Esophagus mucosa (tissue), 1 donor: ENCODE results near the gene GZMH. TPM values are rescaled to one million over a fixed set of nuclear protein-coding genes. Genes with fewer than 3 reads are reported as not detected.
A peak's percentile ranks its signal among the peaks of the same experiment; 100 is the strongest.
"Not testable (repeated sequence)": the region's sequence is repeated elsewhere in the genome, so short reads cannot be mapped to it uniquely, and the experiment has no call there.

ENCODE experiments used
- ATAC-seq: fragments of 200-7000 bp; cut with Tn5 transposase; one replicate; pipeline ENCODE4 v1.9.1; 2020
- total RNA-seq: library from RNA; stranded (reverse); gene quantifications from one replicate; pipeline ENCODE4 v1.2.4, GENCODE V29; 2023
- donor health status: DM: yes; HTN: yes; CAD: no.

Gene GZMH, protein sequence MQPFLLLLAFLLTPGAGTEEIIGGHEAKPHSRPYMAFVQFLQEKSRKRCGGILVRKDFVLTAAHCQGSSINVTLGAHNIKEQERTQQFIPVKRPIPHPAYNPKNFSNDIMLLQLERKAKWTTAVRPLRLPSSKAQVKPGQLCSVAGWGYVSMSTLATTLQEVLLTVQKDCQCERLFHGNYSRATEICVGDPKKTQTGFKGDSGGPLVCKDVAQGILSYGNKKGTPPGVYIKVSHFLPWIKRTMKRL
- total RNA-seq = not detected

DNA sequence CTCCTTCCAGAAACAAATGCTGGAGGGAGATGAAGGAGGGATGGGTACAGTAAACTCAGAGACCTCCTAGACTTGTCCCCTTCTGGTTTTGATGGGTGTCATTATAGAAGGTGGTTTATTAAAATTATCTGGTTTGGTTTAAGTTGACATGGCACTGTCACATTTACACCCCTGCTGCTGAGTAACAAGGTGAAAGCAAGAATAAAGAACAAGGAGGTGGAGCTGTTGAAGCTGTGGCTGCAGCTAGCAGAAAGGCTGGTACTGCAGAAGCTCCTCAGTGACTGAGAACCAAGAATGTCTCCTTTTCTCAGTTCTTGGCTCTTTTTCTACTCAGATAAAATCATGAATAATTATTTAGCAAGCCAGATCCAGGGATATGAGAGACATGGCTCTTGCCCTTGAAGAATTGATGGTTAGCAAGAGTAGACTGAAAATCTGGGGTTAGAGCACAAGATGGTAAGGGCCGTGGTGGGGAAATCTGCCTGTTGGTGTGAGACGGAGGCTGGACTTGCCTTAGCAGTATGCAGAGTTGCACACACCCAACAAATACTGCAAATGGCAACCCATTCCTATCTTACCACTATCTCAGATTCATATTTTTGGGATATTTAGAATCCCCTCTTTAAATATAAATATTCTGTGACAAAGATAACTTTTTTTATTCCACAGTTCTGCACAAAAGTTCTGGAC is at the start of gene GZMH:
Gene GZMH (minus strand): TSS at position 31 of the 690 bp plus-strand sequence. CDS start 72 bp downstream, outside the sequence.
- ATAC-seq = no peak

DNA sequence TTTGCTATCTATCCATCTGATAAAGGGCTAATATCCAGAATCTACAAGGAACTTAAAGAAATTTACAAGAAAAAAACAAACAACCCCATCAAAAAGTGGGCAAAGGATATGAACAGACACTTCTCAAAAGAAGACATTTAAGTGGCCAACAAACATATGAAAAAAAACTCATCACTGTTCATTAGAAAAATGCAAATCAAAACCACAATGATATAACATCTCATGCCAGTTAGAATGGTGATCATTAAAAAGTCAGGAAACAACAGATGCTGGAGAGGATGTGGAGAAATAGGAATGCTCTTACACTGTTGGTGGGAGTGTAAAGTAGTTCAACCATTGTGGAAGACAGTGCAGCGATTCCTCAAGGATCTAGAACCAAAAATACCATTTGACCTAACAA is 38.9 kb upstream of the GZMH start:
- not testable (repeated sequence) for ATAC-seq

DNA sequence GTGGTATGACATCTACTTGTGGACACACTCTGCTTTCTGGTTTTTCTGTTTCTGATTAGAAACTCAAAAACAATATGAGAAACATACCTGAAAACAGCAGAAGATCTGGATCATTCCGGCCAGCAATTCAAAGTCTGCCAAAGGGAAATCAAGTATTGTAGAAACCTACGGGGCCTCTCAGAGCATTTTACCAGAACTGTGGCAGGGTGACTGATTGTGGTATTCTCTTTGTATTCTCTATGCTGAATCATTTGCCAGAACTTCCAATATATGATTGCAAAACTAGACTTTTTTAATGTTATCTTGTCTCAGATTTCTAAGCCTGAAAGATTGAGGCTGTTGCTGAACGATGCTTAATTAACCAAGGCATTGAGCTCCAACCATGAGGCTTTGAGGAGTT is 30.4 kb upstream of the GZMH start:
- no peak for ATAC-seq

DNA sequence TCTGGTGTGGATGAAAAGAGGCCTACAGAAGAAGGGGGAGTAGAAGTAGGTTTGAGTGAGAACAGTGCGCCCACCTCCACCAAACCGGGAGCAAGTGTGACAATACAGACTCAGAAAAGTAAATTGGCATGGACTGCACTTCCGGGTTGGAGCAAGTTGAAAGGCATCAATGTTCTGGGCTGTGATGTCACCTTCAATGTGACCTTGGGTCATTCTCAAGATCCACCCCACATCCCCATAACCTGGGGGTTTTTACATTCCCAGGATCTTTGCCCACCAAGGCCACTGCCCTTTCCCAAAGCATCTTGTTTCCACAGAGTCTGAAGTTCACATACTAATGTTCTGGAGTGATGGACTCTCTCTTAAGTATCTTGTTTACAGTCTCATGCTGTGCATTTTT is 29.8 kb upstream of the GZMH start:
- ATAC-seq = no peak

DNA sequence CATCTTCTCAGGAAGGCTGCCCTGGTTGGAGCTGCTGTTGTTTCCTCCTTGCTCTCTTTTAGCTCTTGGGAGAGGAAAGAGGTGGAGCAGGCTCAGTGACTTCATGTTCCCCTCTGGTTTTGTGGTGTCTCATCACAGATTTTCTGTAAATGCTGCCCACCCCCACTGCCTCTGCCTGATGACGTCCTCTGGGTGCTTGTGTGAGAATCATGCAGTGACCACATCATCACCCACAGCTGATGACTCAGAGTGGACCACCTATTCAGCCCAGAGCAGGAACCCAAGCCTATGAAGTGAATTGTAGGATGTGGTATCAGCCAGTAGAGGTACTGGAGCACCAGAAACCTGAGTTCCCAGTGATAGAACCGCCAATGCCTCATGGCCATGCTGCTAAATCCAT is 24.7 kb upstream of the GZMH start, which contains the start of gene GZMB:
Gene GZMB (minus strand): TSS at position 33 of the 400 bp plus-strand sequence. CDS start 30 bp downstream, at position 3.
- no peak for ATAC-seq

DNA sequence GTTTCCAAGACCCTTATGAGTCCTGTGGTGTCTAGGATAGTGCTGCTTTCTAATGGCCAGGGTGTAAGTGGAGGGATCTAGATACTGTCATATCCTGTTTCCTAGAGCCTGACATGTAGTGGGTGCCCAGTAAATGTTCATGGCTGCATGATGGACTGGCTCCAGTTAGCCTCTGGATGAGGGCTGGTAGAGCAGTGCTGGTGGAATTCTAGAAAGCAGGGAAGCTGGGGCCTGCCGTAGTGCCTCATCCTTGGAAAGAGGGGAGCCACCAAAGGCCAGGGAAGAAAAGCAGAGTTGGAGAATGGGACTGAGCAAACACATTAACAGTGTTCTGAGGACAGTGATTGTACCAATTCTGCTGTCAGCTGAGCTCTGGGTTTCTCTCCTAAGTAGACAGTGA is 23.9 kb upstream of the GZMH start:
- ATAC-seq = no peak

DNA sequence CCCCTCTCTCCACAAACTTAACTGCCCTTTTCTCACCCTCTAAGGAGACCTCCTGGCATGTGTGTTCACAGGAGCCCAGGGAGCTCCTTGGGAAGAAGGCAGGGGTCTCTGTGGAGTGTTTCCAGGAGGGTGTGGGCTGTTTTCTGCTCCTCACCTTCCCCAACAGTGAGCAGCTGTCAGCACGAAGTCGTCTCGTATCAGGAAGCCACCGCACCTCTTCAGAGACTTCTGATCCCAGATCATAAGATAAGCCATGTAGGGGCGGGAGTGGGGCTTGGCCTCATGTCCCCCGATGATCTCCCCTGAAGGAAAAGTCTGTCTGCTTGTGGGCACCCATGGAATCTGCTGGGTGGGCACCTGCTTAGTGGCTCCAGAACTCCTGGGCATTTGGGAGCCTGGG is 23.3 kb upstream of the GZMH start:
- ATAC-seq = no peak

DNA sequence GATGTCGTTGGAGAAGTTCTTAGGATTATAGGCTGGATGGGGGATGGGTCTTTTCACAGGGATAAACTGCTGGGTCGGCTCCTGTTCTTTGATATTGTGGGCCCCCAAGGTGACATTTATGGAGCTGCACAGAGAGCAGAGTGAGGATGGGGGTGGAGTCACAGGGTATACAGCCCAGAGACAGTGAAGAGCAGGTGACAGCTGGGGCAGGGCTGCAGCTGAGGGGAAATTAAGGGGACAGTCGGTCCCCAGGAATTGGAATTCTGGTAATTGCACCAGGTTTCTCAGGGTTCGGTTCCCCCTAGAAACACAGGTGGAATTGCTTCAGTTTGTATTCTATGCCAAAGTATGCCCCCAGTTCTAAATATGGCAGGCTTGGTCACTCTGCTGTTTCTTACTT is 22.9 kb upstream of the GZMH start:
- ATAC-seq = no peak

DNA sequence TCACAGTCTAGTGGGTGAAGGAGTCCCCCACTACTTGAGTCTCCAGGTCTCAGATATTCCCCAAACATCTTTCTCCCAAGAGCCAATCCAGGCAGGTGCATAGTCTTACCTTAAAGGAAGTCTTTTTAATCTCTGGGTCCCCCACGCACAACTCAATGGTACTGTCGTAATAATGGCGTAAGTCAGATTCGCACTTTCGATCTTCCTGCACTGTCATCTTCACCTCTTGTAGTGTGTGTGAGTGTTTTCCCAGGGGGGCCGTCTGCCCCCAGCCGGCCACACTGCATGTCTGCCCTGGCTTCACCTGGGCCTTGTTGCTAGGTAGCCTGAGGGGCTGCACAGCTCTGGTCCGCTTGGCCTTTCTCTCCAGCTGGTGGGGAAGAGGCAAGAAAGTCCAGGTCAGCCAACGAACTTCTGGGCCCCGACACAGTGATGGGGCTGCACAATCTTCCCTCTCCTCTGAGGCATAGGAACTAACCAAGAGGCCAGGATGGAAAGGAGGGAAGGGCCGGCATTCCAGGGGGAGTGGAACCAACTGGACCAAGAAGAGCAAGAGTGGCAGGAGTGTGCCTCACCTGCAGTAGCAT is 22.4 kb upstream of the GZMH start:
- no peak for ATAC-seq

DNA sequence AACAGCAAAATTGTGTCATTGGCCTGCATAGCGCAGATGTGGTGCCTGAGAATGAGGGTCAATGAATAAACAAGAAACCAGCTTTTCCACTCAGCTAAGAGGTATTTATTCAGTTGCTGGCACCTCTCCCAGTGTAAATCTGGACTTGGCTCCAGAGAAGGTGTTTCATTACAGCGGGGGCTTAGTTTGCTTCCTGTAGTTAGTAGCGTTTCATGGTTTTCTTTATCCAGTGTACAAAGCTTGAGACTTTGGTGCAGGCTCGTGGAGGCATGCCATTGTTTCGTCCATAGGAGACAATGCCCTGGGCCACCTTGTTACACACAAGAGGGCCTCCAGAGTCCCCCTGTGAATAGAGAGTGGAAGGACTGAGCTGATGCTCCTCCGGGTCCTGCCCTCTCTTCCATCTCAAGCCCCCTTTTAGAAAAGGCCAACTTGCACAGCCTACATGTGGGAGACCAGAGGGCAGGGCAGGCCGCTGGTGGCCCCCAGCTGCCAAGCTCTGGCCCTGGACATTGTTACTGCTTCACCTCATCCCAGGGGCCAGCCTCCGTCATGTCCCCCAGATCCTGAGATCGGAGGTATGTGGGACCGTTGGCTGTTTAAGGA is 21.5 kb upstream of the GZMH start:
- ATAC-seq = peak; percentile 55

DNA sequence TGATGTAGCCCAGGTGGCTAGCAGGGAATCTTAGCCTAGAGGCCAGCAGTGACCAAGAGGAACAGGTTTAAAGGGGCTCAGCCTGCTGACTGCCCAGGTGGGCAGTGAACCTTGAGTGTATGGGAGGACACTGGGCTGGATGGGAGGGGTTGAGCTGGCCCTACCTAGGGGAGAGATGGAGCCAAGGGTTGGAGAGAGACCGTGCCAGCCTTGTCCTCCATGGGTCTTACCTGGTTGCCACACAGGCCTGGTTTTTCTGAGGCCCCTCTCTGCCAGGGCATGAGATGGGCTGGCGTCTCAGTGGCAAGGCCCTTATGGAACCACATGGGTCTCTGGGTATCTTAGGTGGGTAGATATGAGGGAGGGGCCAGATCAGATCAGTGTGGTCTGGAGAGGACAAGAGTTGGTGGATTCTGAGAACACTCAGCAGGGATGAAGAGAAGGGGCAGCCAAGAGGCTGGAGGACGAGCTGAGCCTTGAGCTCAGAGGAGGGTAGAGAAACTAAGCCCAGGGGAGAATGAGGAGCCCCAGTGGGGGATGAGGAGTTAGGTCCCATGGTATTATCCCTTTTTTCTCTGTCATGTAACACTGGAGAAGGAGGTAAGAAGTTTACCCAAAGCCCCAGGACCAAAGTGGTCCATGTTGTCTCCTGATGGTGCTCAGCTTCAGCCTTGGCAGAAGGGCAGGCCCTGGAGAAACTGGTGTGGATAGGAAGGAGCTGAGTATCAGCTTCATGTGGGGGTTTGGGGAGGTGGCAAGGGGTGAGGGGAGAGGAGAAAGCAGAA is 20.8 kb upstream of the GZMH start:
- no peak for ATAC-seq

DNA sequence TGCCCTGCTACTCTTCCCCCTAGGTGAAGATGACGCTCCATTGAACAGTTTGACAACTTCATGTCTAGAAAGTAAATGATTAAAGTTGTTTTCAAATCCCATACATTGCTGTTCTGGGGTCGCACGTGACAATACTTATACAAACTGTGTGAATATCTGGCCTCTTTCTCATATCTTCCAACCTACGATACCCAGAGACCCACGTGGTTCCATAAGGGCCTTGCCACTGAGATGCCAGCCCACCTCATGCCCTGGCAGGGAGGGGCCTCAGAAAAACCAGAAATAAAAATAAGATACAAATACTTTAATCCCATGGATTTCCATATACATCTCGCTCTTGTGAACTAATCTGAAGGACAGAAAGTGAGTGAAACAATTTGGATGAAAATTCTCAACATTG is 20.0 kb upstream of the GZMH start:
- no peak for ATAC-seq

DNA sequence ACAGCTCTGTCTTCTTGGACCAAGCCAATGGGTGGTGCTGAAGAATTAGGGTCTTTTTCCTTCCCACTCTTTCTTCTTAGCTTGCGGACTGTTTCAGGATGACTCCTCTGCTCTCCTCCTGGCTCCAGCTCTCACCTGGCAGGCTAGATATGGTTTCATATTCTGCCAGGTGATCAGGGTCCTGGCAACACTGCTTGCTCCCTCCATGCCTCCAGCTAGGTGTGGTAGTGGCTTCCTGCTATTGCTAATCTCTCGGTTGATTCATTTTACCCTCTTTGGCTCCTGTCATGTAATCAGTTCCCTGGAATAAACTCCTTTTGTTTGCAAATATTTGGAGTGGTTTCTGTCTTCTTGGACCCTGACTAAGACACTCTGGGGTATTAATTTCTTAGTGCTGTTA is 4.3 kb upstream of the GZMH start:
- peak; percentile 74 for ATAC-seq

DNA sequence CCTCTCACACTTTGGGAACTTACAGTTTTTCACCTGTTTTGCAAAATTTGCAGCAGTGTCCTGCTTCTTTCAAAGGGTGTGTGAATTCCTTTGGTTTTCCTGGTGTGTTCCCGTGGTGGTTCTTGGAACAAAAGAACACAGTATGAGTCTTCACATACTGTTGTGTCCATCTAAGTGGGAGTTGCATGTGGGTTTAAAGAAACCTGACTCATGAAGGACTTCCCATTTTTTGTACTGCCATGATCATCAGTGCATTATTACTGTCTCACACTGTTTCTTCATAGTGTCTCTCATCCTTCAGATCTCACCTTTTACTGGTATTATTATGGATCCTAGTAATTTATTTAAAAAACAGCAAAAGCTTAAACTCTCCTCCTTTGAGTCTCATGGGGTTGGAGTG is 3.8 kb upstream of the GZMH start:
- ATAC-seq = no peak

DNA sequence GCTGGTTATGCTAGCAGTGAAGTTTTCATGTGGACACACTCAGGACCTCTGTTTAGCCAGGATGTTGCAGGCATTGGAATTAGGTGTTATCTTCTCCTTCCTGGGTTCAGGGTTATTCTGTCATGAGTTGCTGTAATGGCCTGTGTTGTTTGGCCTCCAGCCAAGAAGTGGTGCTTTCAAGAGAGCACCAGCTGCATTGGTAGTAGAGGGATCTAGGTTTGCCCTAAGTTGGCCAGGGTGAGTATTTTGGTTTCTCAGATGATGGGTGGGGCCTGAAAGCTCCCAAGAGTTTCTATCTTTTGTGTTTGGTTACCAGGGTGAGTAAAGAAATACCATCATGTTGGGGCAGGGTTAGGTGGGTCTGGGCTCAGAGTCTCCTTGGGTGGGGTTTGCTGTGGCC is 2.7 kb upstream of the GZMH start:
- ATAC-seq = no peak

DNA sequence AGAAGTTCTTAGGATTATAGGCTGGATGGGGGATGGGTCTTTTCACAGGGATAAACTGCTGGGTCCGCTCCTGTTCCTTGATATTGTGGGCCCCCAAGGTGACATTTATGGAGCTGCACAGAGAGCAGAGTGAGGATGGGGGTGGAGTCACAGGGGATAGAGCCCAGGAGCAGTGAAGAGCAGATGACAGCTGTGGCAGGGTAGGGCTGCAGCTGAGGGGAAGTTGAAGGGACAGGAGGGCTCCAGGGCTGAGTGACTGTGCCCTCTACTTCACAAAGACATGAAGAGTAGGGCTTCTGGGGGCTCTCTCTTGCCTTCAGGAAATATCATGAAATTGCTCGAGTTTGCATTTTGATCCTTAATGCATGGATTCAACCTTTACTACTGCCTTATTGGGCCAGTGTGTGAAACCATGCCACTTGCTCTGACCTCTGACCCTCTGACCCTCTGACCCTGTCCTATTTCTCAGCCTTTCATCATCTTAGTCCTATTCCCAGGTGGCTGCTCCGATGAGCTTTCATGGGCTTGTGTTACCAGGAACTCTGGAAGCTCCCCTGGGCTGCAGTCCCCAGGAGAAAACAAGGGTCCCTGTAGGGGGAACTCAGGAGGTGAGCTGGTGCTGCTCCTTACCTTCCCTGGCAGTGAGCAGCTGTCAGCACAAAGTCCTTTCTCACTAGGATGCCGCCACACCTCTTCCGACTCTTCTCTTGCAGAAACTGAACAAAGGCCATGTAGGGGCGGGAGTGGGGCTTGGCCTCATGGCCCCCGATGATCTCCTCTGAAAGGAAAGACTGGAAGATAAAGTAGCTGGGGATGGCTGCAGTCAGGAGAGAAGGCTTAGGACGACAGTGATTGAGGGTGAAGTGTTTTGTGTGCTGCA is 1.6 kb downstream of the GZMH start:
- no peak for ATAC-seq

DNA sequence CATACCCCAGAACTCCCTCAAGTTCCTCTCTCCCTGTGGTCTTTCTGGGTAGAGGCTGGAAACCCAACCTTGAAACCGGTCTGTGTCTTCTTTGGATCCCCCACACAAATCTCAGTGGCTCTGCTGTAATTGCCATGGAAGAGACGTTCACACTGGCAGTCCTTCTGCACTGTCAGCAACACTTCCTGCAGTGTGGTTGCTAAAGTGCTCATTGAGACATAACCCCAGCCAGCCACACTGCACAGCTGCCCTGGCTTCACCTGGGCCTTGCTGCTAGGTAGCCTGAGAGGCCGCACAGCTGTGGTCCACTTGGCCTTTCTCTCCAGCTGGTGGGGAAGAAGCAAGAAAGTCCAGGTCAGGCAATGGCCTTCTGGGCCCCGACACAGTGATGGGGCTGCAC is 2.4 kb downstream of the GZMH start:
- no peak for ATAC-seq

DNA sequence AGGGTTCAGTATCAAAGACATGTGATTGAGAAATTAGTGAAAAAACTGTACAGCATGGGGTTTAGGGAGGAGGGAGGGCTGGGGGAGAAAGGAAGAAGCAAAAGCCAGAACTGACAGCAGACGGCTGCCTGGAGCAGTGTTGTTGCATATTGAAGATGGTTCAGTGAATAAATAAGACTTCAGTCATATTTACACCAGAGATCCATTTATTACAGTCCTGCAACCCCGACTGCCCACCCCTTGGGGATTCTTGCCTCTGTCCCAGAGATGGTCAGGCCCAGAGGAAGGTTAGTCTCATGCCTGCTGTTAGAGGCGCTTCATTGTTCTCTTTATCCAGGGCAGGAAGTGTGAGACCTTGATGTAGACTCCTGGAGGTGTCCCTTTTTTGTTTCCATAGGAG is 3.2 kb downstream of the GZMH start:
- ATAC-seq = no peak

DNA sequence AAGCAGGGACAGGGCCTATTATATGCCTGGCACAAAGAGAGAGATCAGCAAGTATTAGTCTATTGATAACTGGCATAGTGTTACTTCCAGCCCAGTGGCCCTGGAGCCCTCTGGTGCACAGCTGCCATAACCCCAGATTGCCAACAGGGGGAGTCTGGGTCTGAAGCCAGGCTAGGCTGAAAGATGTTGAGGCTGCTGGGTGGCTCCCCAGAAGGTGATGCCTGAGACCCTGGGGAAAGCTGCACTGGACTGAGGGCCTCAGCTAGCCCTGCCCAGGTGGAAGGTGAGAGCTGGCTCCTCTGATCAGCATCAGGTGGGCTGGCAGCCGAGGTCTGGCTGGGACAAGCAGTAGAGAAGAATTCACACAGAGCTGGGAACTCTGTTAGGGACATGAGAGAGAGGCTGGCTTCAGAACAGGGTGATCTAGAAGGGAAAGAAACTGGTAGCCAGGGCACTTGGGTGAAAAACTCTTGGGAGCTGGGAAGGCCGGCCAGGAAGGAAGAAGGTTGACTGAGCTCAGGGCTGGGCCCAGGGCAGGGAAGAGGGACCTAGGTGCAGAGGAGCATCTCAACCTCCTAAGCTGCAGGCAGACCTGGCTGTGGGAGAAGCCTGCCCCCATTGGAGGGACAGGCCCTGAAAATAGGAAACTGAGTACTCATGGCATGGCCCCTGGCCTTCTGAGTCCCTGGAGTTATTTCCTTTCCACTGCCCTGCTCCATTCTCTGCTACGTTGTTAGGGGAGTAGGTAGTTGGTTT is 3.9 kb downstream of the GZMH start:
- ATAC-seq = peak; percentile 70

DNA sequence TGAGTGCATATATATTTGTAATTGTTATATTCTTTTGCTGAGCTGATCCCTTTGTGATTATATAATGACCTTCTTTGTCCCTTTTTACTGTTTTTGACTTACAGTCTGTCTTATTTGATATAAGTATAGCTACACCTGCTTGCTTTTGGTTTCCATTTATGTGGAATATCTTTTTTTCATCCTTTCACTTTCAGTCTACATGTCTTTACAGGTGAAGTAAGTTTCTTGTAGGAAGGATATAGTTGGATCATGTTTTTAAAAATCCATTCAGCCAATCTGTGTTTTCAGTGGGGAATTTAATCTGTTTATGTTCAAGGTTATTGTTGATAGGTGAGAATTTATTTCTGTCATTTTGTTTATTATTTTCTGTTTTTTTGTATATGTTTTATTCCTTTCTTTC is 12.1 kb downstream of the GZMH start:
- ATAC-seq = no peak
